Stimulated activated CD4-positive, alpha-beta T cell treated with anti-CD3 and anti-CD28 coated beads, TNF-alpha, amount 100 ng/mL, for 1 hour (primary cell): ENCODE data around the gene POP4.
"Not testable (repeated sequence)": the region's sequence is repeated elsewhere in the genome, so short reads cannot be mapped to it uniquely, and the experiment has no call there.

Source experiments
- DNase-seq, 3 donors: peaks; one replicate each; pipeline ENCODE4 v3.0.0-alpha.2; 2020; ENCODE audit warnings: low read depth in 3 of 3, low spot score in 1 of 3

Gene POP4

DNA sequence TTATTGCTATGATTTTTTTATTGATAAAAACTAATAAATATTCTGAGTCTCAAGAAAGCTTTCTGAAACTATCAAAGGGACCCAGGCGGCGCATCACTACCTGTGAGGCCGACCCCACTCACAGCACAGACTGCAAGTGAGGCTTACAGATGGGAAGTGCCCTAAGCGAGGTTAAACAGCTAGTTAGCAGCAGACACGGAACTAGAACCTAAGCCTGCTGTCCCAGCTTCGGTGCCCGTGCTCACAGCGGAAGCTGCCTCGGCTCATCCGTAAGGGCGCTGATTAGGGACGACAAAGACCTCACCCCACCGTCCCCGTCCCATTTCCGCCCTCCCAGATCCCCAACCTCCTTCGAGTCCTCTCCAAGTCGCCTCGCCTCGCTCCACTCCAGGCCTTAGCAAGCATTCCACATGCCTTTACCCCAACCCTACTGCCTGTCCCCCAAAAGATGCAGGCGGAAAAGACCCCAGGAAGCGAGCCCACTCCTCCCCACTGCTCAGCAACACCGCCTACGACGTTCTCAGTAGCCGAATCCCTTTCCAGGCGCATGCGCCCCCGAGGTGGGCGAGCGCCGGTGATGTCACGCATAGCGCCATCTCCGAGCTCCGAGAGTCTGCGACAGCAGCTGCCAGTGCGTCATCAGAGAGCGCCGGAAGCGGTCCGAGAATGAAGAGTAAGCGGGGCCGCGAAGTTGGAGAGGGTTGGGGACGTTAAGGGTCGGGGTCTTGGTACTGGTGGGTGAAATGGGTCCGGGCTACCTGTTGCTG lies at the start of gene POP4:
Gene POP4 (plus strand): TSS at position 631 of the 767 bp plus-strand sequence. CDS start 36 bp downstream, at position 667.
- peak; percentile 92 to 98 (median 93) for DNase-seq

GRCh38 chr19:29559110-29559509 lies 47.0 kb upstream of the POP4 start:
- DNase-seq = not testable (repeated sequence)

- DNase-seq = no peak
Observed at GRCh38 chr19:29559743-29560142, 46.3 kb upstream of the POP4 start.

DNA sequence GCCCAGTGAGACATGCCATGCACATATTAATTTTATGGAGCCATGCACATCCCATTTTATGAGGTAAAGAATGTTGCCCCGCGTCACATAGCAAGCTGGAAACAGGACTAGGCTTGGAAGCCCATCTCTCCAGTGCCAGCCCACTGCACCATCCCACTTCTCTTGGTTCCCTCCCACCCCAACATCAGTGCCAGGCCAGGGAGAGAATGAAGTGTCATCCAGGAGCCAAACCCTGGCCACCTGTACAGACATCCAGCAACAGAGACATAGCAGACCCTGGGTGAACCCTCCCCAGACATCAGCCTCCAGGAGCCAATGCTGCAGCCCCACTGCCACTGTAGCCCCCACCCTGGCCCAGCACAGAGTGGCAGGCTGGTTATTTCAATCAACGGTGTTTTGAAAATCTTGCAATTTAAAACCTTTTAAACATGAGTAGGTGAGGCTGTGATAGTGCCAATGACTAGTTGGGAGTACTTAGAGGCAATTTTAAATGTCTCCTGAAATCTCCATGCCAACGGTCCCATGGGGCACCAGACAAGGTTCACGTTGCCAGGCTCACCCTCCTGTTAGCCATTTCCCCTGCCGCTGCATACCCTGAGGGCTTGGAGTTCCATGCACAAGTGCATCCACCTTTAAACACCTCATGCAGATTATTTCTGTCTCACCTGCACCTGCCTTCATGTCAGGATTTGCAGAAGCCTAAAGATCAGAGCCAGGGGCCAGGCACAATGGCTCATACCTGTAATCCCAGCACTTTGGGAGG lies 45.6 kb upstream of the POP4 start:
- DNase-seq = no peak

DNA sequence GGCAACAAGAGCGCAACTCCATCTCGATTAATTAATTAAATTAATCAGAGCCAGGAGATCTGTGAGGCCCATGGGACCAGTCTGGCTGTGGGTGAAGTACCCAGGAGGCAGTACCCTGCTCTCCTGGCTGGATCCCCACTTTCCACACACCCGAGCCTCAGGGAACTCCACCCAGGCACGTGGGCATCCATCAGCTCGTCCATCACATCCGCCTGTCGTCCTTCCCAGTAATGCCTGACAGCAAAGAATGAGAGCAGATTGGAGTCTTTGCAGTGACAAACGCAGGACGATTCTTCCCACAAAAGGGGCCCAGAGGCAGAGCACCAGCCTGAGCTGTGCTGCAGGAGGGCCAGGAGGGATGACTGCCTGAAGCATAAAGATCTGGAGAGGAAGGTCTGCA lies 44.5 kb upstream of the POP4 start:
- DNase-seq = no peak

- DNase-seq = no peak
Observed at GRCh38 chr19:29562299-29563297, 43.5 kb upstream of the POP4 start.

- DNase-seq = no peak
Observed at GRCh38 chr19:29563486-29564101, 42.5 kb upstream of the POP4 start.

DNA sequence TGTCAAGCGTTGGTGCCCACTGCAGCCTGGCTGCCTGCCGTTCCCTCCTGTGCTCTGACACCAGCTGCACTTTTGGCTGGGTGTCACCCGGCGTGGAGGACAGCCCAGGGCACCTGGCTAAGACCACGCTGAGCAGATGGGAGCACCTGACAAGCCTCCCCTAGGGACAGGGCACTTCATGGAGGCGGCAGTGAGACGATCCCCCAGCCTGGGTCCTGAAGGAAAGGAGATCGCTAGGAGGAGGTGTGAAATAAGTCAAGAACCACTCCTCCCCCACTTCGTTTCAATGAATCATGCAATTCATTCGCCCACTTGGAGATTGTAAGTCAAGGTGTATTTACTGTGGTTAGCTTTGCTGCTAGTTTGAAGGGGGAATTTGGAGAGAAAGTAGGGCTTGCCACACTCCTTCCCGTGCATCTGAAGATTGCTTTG lies 41.5 kb upstream of the POP4 start:
- DNase-seq = no peak

- DNase-seq = no peak
Observed at GRCh38 chr19:29565171-29565570, 40.9 kb upstream of the POP4 start.

- no peak for DNase-seq
Observed at GRCh38 chr19:29566496-29567054, 39.5 kb upstream of the POP4 start.

GRCh38 chr19:29567366-29567915 lies 38.6 kb upstream of the POP4 start:
- DNase-seq = no peak

DNA sequence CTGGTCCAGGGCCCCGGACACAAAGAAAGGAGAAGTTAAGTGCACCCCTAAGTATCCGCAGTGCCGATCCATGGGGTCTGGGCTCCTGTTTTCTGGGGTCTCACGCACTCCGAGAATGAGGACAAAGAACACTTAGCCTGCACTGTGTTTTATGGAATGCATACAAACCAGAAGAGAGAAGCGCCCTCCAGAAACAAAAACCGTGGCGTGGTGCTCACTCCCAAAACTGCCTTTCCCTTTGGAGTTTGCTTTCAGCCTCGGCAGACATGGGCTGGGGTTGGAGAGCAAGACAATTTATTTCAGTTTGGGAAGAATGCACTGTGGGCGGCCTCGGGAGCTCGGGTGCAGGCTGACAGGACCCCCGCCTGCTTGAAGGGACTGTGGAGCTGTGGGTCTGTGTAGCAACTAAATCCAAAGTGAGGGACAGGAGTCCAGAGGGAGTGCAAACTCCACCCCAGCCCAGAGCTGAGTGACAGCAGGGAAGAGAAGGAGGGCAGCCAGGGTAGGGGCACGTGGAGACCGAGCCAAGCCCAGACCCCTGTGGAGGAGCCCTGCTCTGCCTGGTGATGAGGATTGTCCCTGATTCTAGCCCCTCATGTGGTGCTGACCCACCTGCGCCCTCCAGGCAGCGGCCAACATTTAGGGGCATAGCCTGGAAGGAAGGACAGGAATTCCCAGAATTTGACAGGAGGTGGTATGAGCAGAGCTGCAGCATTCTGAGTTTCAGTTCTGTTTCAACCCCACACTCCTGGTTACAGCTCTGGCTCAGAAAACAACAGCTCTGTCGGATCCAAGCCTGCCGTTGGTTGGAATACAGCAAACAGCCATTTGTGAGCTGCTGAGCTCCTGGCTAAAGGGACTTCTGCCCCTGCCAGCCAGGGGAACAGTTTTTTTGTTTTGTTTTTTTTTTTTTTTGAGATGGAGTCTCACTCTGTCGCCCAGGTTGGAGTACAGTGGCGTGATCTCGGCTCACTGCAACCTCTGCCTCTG lies 37.8 kb upstream of the POP4 start:
- DNase-seq = no peak

GRCh38 chr19:29569038-29569911 lies 36.8 kb upstream of the POP4 start:
- DNase-seq = no peak

DNA sequence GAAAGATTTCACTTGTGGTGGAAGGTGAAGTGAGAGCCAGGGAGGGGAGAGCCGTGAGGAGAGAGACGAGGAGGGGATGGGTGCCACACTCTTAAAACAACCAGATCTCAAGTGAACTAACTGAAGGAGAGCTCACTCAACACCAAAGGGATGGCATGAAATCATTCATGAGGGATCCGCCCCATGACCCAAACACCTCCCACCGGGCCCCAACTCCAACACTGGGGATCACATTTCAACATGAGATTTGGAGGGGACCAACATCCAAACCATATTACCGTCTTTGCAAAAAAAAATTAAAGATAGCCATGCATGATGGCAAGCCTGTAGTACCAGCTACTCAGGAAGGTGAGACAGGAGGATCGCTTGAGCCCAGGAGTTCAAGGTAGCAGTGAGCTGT lies 34.9 kb upstream of the POP4 start:
- DNase-seq = no peak

GRCh38 chr19:29573486-29573885 lies 32.6 kb upstream of the POP4 start:
- DNase-seq = no peak

GRCh38 chr19:29574510-29574909 lies 31.6 kb upstream of the POP4 start:
- DNase-seq = no peak

GRCh38 chr19:29576046-29576606 lies 30.0 kb upstream of the POP4 start:
- no peak for DNase-seq
